HCT116 (cell line): Measurements from ENCODE around the gene TTC29. TPM values are rescaled to one million over a fixed set of nuclear protein-coding genes. Genes with fewer than 3 reads are reported as not detected.

Experiments
- ATAC-seq: fragments of 200-7000 bp; cut with Tn5 transposase; 2 replicates; pipeline ENCODE4 v1.9.1; 2020; ENCODE audit warnings: mild to moderate bottlenecking, moderate library complexity
- BruUV-seq: library from RNA; stranded (reverse); fragments of 400-500 nt; replicated peaks from 2 replicates; lab custom pipeline; 2021; lab: Mats Ljungman, UMichigan
- CTCF ChIA-PET: fragments of 300-600 bp; sonication (Branson Sonifier 250); formaldehyde crosslinking; loops from one replicate; lab custom pipeline; 2021; ENCODE audit warnings: antibody characterized with exemption; lab: Charles Lee
- POLR2A ChIA-PET: fragments of 300-600, 350-600 bp; sonication (Branson Sonifier 250); formaldehyde crosslinking; loops from one replicate; lab custom pipeline; 2021; ENCODE audit warnings: antibody characterized with exemption; lab: Charles Lee
- RAD21 ChIA-PET, 2 experiments: fragments of 300-600 bp; sonication (Branson Sonifier 250); formaldehyde crosslinking; loops; one replicate each; lab custom pipeline; 2023; ENCODE audit warnings: low total read pairs in 2 of 2; ENCODE audit not compliant: uncharacterized antibody in 2 of 2, unreplicated experiment in 2 of 2, low non-redundant PET in 1 of 2; lab: Charles Lee
- DNase-seq: peaks from one replicate; pipeline ENCODE4 v3.0.0-alpha.2; 2010; ENCODE audit warnings: low read depth, low spot score
- H2AFZ ChIP-seq: fragments of 200-600 bp; shearing (Covaris generic), sonication (generic); 2 replicates; pipeline ENCODE4 v1.6.1; 2017; ENCODE audit warnings: low read depth, mixed run types, mixed read lengths, antibody characterized with exemption, low read length; ENCODE audit not compliant: poor library complexity, severe bottlenecking
- H3K27ac ChIP-seq: 2 replicates; pipeline ENCODE4 v1.5.1; 2012; ENCODE audit warnings: low read depth, low read length
- H3K27me3 ChIP-seq: fragments of 200-600 bp; sonication (generic); 2 replicates; pipeline ENCODE4 v1.6.1; 2016; ENCODE audit warnings: mixed run types, low read length, mixed read lengths; ENCODE audit not compliant: insufficient read depth
- H3K36me3 ChIP-seq, 2 experiments: fragments of 200-500 bp in 1 of 2; fragments of 200-600 bp in 1 of 2; sonication (Bioruptor generic) in 1 of 2; sonication (generic) in 1 of 2; 2 replicates each; pipeline versions ENCODE4 v1.5.1 to v1.6.1; 2014 to 2016; ENCODE audit warnings: low read length in 2 of 2, inconsistent platforms in 1 of 2, mixed read lengths in 1 of 2, mixed run types in 1 of 2; ENCODE audit not compliant: insufficient read depth in 2 of 2, control insufficient read depth in 1 of 2
- H3K4me1 ChIP-seq, 2 experiments: fragments of 200-600 bp in 1 of 2; sonication (generic) in 1 of 2; 2 replicates each; pipeline versions ENCODE4 v1.5.1 to v1.6.1; 2012 to 2017; ENCODE audit warnings: low read length in 2 of 2, inconsistent platforms in 1 of 2, mild to moderate bottlenecking in 1 of 2, mixed read lengths in 1 of 2, mixed run types in 1 of 2, moderate library complexity in 1 of 2; ENCODE audit not compliant: insufficient read depth in 2 of 2, control insufficient read depth in 1 of 2
- H3K4me2 ChIP-seq: fragments of 200-600 bp; sonication (generic); 2 replicates; pipeline ENCODE4 v1.6.1; 2017; ENCODE audit warnings: mixed run types, low read length, mixed read lengths
- H3K4me3 ChIP-seq, 2 experiments: fragments of 200-600 bp in 1 of 2; sonication (generic) in 1 of 2; replicated peaks in 1 of 2; 2 replicates each; pipeline ENCODE4 v1.5.1; 2011 to 2016; ENCODE audit warnings: low read length in 2 of 2, control low read depth in 1 of 2, low read depth in 1 of 2, mild to moderate bottlenecking in 1 of 2, mixed read lengths in 1 of 2, mixed run types in 1 of 2
- H3K79me2 ChIP-seq: fragments of 200-600 bp; sonication (generic); 2 replicates; pipeline ENCODE4 v1.6.1; 2017; ENCODE audit warnings: mild to moderate bottlenecking, mixed run types, low read length, moderate library complexity, mixed read lengths; ENCODE audit not compliant: insufficient read depth
- H3K9ac ChIP-seq: fragments of 200-600 bp; sonication (generic); 2 replicates; pipeline ENCODE4 v1.6.1; 2016; ENCODE audit warnings: low read length, mixed read lengths
- H3K9me2 ChIP-seq: fragments of 200-600 bp; sonication (generic), shearing (Covaris generic); 2 replicates; pipeline ENCODE4 v1.6.1; 2017; ENCODE audit warnings: mixed run types, mild to moderate bottlenecking, moderate library complexity; ENCODE audit not compliant: insufficient read depth
- H3K9me3 ChIP-seq, 2 experiments: fragments of 200-500 bp in 1 of 2; fragments of 200-600 bp in 1 of 2; sonication (Bioruptor generic) in 1 of 2; sonication (generic) in 1 of 2; 2 replicates each; pipeline ENCODE4 v1.6.1; 2014 to 2017; ENCODE audit warnings: low read length in 2 of 2, mixed read lengths in 2 of 2, inconsistent platforms in 1 of 2, low read depth in 1 of 2, mild to moderate bottlenecking in 1 of 2, mixed run types in 1 of 2, moderate library complexity in 1 of 2; ENCODE audit not compliant: control insufficient read depth in 1 of 2, insufficient read depth in 1 of 2
- H4K20me1 ChIP-seq: fragments of 200-600 bp; sonication (generic), shearing (Covaris generic); 2 replicates; pipeline ENCODE4 v1.6.1; 2017; ENCODE audit warnings: mixed run types, mild to moderate bottlenecking, moderate library complexity; ENCODE audit not compliant: insufficient read depth
- CBX3 ChIP-seq: IDR thresholded peaks from 2 replicates; pipeline ENCODE4 v1.6.1; 2012; ENCODE audit warnings: low read depth
- CEBPB ChIP-seq: IDR thresholded peaks from 2 replicates; pipeline ENCODE4 v1.6.1; 2012; ENCODE audit warnings: low read depth
- EGR1 ChIP-seq: IDR thresholded peaks from 2 replicates; pipeline ENCODE4 v1.6.1; 2012; ENCODE audit warnings: low read depth
- ELF1 ChIP-seq: IDR thresholded peaks from 2 replicates; pipeline ENCODE4 v1.6.1; 2012; ENCODE audit warnings: low read depth, borderline replicate concordance
- EZH2 ChIP-seq: fragments of 200-600 bp; sonication (generic); IDR thresholded peaks from 2 replicates; pipeline ENCODE4 v1.6.1; 2017; ENCODE audit warnings: antibody characterized with exemption, mixed run types
- EZH2phosphoT487 ChIP-seq: fragments of 200-600 bp; IDR thresholded peaks from 2 replicates; pipeline ENCODE4 v1.6.1; 2018; ENCODE audit warnings: antibody characterized with exemption, borderline replicate concordance
- FOSL1 ChIP-seq: IDR thresholded peaks from 2 replicates; pipeline ENCODE4 v1.6.1; 2012; ENCODE audit warnings: low read depth
- POLR2A ChIP-seq: IDR thresholded peaks from 2 replicates; pipeline ENCODE4 v1.7.0; 2011; ENCODE audit warnings: borderline replicate concordance; ENCODE audit not compliant: insufficient read depth, insufficient read length; ENCODE audit errors: extremely low read depth
- POLR2AphosphoS5 ChIP-seq: IDR thresholded peaks from 2 replicates; pipeline ENCODE4 v1.6.1; 2011; ENCODE audit warnings: mild to moderate bottlenecking, low read depth, low read length, moderate library complexity
- RAD21 ChIP-seq: IDR thresholded peaks from 2 replicates; pipeline ENCODE4 v1.6.1; 2012; ENCODE audit warnings: low read depth, mild to moderate bottlenecking
- SIN3A ChIP-seq: IDR thresholded peaks from 2 replicates; pipeline ENCODE4 v1.6.1; 2012; ENCODE audit warnings: low read depth
- SP1 ChIP-seq: IDR thresholded peaks from 2 replicates; pipeline ENCODE4 v1.6.1; 2012; ENCODE audit warnings: low read depth
- TCF7L2 ChIP-seq: IDR thresholded peaks from 2 replicates; pipeline ENCODE4 v1.7.0; 2011; ENCODE audit warnings: borderline replicate concordance, inconsistent platforms; ENCODE audit not compliant: insufficient read depth, insufficient read length; ENCODE audit errors: extremely low read depth
- YY1 ChIP-seq: IDR thresholded peaks from 2 replicates; pipeline ENCODE4 v1.6.1; 2011; ENCODE audit warnings: low read length, low read depth, moderate library complexity, mild to moderate bottlenecking; ENCODE audit not compliant: insufficient replicate concordance; ENCODE audit errors: extremely low read depth
- ZNF274 ChIP-seq: fragments of 200-500 bp; sonication (Bioruptor generic); IDR thresholded peaks from 2 replicates; pipeline ENCODE4 v1.6.1; 2014; ENCODE audit warnings: mild to moderate bottlenecking, low read depth, low read length, inconsistent platforms
- intact Hi-C: fragments of 100-400 bp; cut with micrococcal nuclease; formaldehyde crosslinking; loops from 2 replicates; pipeline ENCODE4 v1.10.0; 2022
- total RNA-seq: library from RNA; stranded (reverse); gene quantifications from one replicate; pipeline ENCODE4 v1.2.1, GENCODE V29; 2021; ENCODE audit not compliant: unreplicated experiment
- TF ChIP-seq, protein P1 (sequence below): IDR thresholded peaks from 2 replicates; pipeline ENCODE4 v1.6.1; 2012
- TF ChIP-seq, protein P2 (sequence below): IDR thresholded peaks from 2 replicates; pipeline ENCODE4 v1.6.1; 2012

The TTC29 gene
- total RNA-seq, 1 experiment from 2014 or later, result not detected

DNA sequence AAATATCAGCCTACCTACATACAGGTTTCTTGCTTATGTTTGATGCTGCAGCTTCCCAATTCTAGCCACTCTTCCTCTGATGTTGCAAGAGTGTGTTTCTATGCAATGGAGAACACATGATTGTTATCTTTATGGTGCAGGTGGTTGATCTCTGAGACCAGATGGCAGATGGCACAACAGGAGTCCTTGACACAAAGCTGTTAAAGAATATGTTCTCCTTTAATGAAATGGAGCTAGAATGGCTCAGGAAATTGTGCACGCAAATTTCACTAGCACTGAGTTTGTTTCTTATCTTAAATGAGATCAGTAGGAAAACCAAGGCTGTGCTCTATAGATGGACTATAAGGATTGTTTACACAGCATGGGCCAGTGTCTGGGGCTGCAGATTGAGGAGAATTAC is 29.9 kb upstream of the TTC29 start:
- Histone ChIP-seq H3K79me2 (no peaks in the 10 kb centered on the region), H3K9me2 (no peaks in the 10 kb centered on the region), H3K9me3 (no peaks in the 10 kb centered on the region), H4K20me1 (no peaks in the 10 kb centered on the region), H3K4me1 (no peaks in the 10 kb centered on the region), H3K27me3 (peaks cover 30% of the 10 kb centered on the region), H3K36me3 (no peaks in the 10 kb centered on the region), H3K4me2 (no peak overlapping the region), H3K27ac (no peak overlapping the region), H3K9ac (no peak overlapping the region), H2AFZ (no peak overlapping the region), H3K4me3 (no peak overlapping the region)
- ATAC-seq (no peak), DNase-seq (no peak)
- intact Hi-C loops, result no loop called here
- RAD21 ChIA-PET, result no interaction called here
- POLR2A ChIA-PET, result no interaction called here
- no TSS peak for BruUV-seq
- CTCF ChIA-PET, result no interaction called here
- TF ChIP-seq ELF1, result no peak
- TF ChIP-seq RAD21, result no peak
- TF ChIP-seq EGR1, result no peak
- TF ChIP-seq ZNF274, result no peak
- TF ChIP-seq POLR2A, result no peak
- no peak for TF ChIP-seq CEBPB
- TF ChIP-seq, protein P1, sequence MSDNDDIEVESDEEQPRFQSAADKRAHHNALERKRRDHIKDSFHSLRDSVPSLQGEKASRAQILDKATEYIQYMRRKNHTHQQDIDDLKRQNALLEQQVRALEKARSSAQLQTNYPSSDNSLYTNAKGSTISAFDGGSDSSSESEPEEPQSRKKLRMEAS, result no peak
- TF ChIP-seq TCF7L2, result no peak
- no peak for TF ChIP-seq SIN3A
- TF ChIP-seq EZH2, result no peak
- TF ChIP-seq YY1, result no peak
- TF ChIP-seq EZH2phosphoT487, result no peak
- no peak for TF ChIP-seq FOSL1
- no peak for TF ChIP-seq SP1
- TF ChIP-seq CBX3, result no peak
- TF ChIP-seq, protein P2, sequence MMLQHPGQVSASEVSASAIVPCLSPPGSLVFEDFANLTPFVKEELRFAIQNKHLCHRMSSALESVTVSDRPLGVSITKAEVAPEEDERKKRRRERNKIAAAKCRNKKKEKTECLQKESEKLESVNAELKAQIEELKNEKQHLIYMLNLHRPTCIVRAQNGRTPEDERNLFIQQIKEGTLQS, result no peak
- no peak for TF ChIP-seq POLR2AphosphoS5
